ENCODE data around the gene ZFYVE27. TPM values are rescaled to one million over a fixed set of nuclear protein-coding genes. Genes with fewer than 3 reads are reported as not detected.

Gene ZFYVE27
- total RNA-seq, 1 experiment from 2014 or later: 26.0 TPM

GRCh38 chr10:97734021-97734420, 2.9 kb upstream of the ZFYVE27 start:
- DNase-seq (ENCODE audit: low spot score): no peak

GRCh38 chr10:97736403-97736901, 476 bp upstream of the ZFYVE27 start:
- peak; percentile 4 for ATAC-seq
- TF ChIP-seq ATF6 (CRISPR knock-in tag; IDR thresholded peaks at IDR 0.05): no peak
- TF ChIP-seq GTF2I (CRISPR knock-in tag; conservative IDR thresholded peaks at IDR 0.05): no peak
- TF ChIP-seq MLX (CRISPR knock-in tag; IDR thresholded peaks at IDR 0.05): no peak
- TF ChIP-seq ZNF416 (CRISPR knock-in tag; IDR thresholded peaks at IDR 0.05): no peak
- no peak for TF ChIP-seq HMGA2 (CRISPR knock-in tag; IDR thresholded peaks at IDR 0.05)
- no peak for TF ChIP-seq MYBL2 (CRISPR knock-in tag; IDR thresholded peaks at IDR 0.05)
- TF ChIP-seq PRDM15 (CRISPR knock-in tag; IDR thresholded peaks at IDR 0.05): no peak
- TF ChIP-seq CREB1 (CRISPR knock-in tag; IDR thresholded peaks at IDR 0.05): no peak
- TF ChIP-seq NFE2L1 (CRISPR knock-in tag; IDR thresholded peaks at IDR 0.05): no peak
- no peak for TF ChIP-seq ZNF425 (CRISPR knock-in tag; conservative IDR thresholded peaks at IDR 0.05)
- no peak for TF ChIP-seq ZSCAN18 (CRISPR knock-in tag; IDR thresholded peaks at IDR 0.05)
- no peak for TF ChIP-seq CDX4 (CRISPR knock-in tag; IDR thresholded peaks at IDR 0.05; ENCODE audit: borderline replicate concordance)
- TF ChIP-seq ATF1 (CRISPR knock-in tag; IDR thresholded peaks at IDR 0.05): no peak
- no peak for TF ChIP-seq ZBTB21 (CRISPR knock-in tag; IDR thresholded peaks at IDR 0.05; ENCODE audit: borderline replicate concordance)
- no peak for TF ChIP-seq SMAD4 (CRISPR knock-in tag; IDR thresholded peaks at IDR 0.05)
- peaks cover 10% of the 10 kb centered on the region for H3K4me1 Mint-ChIP-seq
- POLR2A ChIA-PET: interaction anchor here (0.8 to 1.5 kb wide), 6 partner anchors 22 to 335 kb away, joined by 3 to 17 read pairs (median 4); partner anchors contain the start of genes AVPI1, MARVELD1 and RRP12
- H3K36me3 Mint-ChIP-seq: peaks cover 32% of the 10 kb centered on the region
- H3K4me3 Mint-ChIP-seq: peak overlapping the region; percentile 87
- CTCF ChIA-PET: interaction anchor here (0.8 to 4.8 kb wide), 14 partner anchors 8 to 96 kb away, joined by 3 to 36 read pairs (median 4); partner anchors contain the start of gene AVPI1
- DNase-seq (ENCODE audit: low spot score): no peak
- peaks cover 14% of the 10 kb centered on the region for H3K9me3 Mint-ChIP-seq
- H3K27ac Mint-ChIP-seq: no peak overlapping the region
- H3K27me3 Mint-ChIP-seq (ENCODE audit: low read depth): peaks cover 38% of the 10 kb centered on the region

More at GRCh38 chr10:97734021-97734420, 2.9 kb upstream of the ZFYVE27 start:
- Mint-ChIP-seq H3K36me3 (peaks cover 13% of the 10 kb centered on the region), H3K4me1 (peaks cover 10% of the 10 kb centered on the region), H3K9me3 (peaks cover 14% of the 10 kb centered on the region), H3K4me3 (no peak overlapping the region), H3K27me3 (ENCODE audit: low read depth) (peaks cover 38% of the 10 kb centered on the region), H3K27ac (no peak overlapping the region)
- ChIA-PET POLR2A (no interaction called here), CTCF (interaction anchor here (0.7 to 7.8 kb wide), 7 partner anchors 14 to 162 kb away, joined by 3 to 56 read pairs (median 3); partner anchors contain the start of genes ANKRD2 and MARVELD1)
- TF ChIP-seq ZNF396 (CRISPR knock-in tag; IDR thresholded peaks at IDR 0.05; ENCODE audit: borderline replicate concordance) (no peak), ZNF423 (CRISPR knock-in tag; IDR thresholded peaks at IDR 0.05) (no peak)
- no peak for ATAC-seq

Measured in WTC11 (cell line).